HG02678 (cell line): Measurements from ENCODE around the gene CCDC8.
"Not testable (repeated sequence)": the region's sequence is repeated elsewhere in the genome, so short reads cannot be mapped to it uniquely, and the experiment has no call there.

Experiments
- ATAC-seq: cut with Tn5 transposase; IDR thresholded peaks from one replicate; pipeline ENCODE4 v1.9.1; 2021; ENCODE audit warnings: mild to moderate bottlenecking, moderate library complexity; ENCODE audit not compliant: unreplicated experiment

Gene CCDC8, protein sequence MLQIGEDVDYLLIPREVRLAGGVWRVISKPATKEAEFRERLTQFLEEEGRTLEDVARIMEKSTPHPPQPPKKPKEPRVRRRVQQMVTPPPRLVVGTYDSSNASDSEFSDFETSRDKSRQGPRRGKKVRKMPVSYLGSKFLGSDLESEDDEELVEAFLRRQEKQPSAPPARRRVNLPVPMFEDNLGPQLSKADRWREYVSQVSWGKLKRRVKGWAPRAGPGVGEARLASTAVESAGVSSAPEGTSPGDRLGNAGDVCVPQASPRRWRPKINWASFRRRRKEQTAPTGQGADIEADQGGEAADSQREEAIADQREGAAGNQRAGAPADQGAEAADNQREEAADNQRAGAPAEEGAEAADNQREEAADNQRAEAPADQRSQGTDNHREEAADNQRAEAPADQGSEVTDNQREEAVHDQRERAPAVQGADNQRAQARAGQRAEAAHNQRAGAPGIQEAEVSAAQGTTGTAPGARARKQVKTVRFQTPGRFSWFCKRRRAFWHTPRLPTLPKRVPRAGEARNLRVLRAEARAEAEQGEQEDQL

DNA sequence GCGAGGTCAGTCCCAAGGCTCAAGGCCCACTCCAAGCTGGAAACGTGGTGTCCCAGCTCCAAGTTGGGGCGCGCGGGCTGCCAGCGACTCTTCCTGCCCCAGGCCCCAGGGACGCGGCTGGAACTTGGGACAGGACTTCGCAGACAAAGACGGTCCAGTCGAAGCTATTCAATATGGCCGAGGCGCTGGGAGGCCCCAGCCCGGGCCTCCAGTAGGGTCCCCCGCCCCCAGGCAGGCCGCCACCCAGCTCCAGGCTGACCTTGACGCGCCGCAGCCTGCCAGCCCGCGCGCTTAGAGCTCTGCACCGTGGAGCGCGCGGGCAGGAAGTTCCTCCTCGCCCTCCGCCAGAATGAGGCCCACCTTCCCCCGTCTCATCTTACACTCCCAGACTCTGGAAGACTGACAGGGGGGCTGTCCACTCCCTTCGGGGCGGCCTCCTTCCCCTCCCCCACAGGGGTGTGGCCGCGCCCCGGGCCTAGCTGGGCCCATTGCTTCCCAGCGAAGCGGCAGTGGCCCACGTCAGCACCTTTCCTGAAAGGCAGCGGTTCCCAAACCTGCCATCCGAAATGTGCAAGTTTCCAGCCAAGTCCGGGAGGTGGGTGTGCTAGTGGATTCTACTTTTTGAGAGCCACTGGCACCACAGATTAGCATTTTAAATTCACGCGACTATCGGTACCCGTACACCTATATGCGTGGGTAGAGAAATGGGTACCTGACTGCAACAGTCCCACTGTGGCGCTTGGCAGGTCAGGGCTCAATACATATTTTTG, at the start of gene CCDC8:
Gene CCDC8 (minus strand): TSS at position 303 of the 770 bp plus-strand sequence. CDS start 754 bp downstream, outside the sequence.
- no peak for ATAC-seq

DNA sequence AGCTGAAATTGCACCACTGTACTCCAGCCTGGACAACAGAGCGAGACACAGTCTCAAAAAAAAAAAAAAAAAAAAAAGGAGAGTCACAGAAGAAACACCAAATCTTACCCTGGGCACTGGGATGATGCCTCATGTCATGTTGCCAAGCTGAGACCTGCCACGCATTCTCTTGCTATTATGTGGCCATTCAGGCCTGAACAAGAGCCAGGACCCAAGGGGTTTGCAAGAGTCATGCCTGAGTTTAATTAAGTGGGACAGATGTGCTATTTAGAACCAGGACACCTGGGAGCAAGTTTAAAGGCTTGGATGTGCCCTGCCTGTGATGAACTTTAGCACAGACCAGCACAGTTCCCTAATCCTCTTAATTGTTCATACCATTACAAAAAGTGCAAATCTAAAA, 48.2 kb upstream of the CCDC8 start:
- ATAC-seq: no peak

DNA sequence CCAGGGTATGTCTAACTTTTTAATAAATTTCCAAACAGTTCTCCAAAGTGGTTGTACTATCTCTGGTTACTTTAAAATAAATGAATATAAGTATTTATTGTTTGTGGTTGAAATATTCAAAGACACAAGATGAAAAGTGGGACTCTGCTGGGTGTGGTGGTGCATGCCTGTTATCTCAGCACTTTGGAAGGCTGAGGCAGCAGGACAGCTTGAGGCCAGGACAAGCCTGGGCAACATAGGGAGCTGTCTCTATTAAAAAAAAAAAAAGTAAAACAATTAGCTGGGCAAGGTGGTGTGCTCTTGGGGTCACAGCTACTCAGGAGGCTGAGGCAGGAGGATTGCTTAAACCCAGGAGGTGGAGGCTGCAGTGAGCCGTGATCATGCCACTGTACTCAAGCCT, 47.6 kb upstream of the CCDC8 start:
- ATAC-seq: no peak

DNA sequence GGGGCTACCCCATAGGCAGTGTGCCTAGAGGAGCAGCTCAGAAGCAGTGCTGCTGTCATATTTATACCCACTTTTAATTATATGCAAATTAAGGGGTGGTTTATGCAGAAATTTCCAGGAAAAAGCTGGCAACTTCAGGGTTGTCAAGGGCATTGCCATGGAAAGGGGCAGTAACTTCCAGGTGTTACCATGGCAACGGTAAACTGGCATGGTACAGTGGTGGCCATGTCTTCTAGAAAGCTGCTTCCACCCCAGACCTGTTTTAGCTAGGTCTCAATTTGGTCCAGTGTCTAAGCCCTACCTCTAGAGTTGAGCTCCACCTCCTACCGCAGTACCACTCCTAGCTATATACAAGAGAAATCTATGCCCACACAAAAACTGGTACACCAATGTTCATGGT, 46.7 kb upstream of the CCDC8 start:
- ATAC-seq: no peak

DNA sequence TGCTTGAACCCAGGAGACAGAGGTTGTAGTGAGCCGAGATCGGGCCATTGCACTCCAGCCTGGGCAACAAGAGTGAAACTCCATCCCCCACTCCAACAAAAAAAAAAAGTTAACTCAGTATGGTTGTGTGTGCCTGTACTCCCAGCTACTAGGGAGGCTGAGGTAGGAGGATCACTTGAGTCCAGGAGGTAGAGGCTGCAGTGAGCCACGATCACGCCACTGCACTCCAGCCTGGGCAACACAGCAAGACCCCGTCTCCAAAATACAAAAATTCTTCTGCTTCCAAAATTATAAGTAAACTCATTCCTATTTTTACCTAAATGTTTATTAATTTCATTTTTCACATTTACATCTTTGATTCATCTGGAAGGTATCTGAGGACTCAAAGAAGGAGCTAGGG, 43.6 kb upstream of the CCDC8 start:
- ATAC-seq: no peak

DNA sequence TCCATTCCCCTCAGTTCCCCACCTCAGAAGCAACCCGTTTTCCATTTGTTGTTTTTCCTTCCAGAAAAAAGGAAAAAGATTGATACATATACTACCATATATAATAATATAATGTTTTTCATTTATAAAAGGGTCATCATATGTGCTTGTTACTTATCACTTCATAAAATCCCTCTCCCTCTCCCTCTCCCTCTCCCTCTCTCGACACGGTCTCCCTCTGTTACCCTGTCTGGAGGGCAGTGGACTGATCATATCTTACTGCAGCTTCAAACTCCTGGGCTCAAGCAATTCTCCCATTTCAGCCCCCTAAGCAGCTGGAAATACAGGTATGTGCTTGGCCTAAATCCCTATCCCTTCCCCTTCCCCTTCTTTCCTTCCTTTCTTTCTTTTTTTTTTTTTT, 40.9 kb upstream of the CCDC8 start:
- ATAC-seq: no peak

DNA sequence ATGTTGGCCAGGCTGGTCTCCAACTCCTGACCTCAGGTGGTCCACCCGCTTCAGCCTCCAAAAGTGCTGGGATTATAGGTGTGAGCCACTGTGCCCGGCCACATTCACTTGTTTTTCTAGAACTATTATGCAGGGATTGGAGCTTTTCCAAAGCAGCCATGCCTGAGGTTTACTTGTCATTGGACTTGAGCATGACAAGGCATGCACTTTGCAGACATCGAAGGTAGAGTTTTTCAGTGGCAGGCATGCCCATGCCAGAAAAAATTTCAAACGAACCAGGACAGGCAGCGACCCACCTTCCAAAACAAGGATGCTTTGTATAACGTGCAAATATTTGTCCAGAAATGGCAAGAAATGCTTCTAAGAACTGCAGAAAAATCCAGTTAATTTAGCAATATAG, 40.3 kb upstream of the CCDC8 start:
- ATAC-seq: no peak

DNA sequence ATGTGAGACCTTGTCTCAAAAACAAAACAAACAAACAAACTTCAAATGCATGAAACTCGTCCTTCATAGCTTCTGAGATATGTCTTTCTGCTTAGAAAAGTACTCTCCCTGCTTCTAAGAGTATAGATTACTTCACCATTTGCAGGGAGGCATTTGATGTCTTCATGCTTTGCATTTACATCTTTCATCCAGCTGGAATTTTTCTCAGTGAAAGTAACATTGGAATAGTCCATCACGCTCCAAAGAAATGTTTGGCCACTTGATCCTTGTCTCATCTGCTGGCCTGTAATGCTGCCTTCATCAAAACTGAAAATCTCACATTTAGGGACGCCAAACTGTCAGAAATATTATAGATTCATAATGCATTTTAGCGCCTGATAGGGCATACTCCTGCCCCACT, 38.8 kb upstream of the CCDC8 start:
- ATAC-seq: no peak

DNA sequence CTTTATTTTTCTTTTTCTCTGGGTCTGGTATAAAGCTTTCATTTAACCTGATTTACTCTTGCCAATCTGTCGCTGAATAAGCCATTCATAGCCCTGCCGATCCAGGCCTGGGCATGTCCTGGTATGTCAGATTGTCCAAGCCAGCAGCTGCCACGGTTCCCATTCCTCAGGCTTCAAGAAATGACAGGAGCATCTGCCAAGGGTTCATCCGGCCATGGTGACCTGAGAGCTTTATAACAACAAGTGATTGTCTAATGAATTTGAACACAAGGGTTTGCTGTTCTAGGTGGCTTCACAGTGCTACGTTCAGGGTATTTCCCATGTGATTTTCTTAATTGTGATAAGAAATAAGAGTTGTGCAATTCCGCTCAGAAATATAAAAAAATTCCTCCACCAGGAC, 38.0 kb upstream of the CCDC8 start:
- ATAC-seq: no peak

DNA sequence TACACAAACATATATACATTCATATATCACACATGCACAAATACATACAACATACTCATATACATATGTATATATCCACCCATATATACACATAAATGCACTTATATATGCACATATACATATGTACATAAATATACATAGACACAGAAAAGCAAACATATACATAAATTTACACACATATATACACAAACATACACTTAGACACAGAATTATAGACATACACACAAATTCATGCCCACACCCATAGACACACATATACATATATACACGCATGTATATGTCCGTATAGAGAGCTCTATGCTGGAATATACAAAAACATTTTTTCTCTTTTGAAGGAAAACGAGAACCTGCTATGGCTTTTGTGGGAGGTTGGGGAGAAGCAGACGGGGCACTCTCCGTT, 37.4 kb upstream of the CCDC8 start:
- no peak for ATAC-seq

DNA sequence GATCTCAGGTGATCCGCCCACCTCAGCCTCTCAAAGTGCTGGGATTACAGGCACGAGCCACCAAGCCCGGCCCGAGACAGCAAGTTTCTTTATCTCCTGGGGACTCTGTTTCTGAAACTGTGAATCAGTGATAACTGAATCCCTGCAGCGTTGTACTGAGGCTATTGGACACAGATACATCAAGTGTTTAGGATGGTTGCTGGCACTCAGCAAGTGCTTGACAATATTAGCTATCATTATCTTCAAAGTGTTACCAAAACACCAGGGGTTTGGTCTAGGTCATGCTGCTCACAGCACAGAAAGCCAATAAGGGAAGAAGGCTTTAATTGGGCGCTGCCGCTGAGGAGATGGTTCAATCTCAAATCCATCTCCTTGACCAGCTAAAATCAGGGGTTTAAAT, 35.9 kb upstream of the CCDC8 start:
- ATAC-seq: no peak

DNA sequence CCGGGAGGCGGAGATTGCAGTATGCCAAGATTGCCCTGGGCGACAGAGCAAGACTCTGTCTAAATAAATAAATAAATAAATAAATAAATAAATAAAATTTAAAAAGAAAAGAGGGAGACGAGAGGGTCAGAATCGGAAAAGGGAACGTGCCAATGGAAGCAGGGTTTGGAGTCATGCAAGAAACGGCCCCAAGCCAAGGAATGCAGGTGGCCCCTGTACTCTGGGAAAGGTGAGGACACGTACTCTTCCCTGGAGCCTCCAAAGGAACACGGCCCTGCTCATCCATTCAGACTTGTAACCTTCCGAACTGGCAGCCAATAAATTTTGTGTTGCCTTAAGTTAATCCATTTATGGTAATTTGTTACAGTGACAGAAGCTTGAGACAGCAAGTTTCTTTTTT, 35.2 kb upstream of the CCDC8 start:
- no peak for ATAC-seq

DNA sequence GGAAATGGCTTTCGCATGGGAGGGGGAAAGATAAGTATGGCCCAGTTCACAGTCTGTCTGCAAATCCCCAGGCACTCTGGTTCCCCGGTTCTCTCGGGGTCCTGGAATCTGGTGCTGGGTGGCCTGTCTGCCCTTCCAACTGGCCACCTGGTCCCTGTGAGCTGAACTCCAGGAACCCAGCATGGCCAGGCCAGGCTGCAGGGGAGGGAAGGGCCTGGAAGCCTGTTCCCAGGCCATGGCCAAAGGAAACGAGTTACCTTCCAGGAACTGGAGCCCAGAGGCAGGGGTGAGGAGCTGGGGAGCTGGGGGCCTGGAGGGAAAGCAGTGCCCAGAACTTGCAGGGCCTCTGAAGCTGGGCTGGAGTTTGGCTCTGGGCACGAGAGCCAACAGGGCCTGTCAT, 34.5 kb upstream of the CCDC8 start:
- ATAC-seq: no peak

DNA sequence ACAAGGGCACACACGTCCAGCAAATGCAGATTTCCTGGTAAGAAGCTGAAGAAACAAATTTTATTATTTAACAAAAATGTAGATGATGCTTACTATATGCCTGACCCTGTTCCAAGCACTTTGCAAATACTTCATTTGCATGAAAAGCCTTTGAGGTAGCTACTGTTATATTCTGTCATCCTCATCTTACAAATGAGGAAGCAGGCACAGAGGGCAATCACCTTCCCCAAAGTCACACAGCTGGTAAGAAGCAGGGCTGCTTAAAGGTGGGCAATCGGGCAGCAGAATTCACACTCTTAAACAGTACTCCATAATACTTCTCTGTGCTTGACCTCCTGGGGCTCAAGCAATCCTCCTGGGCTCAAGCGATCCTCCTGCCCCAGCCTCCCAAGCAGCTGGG, 33.6 kb upstream of the CCDC8 start:
- ATAC-seq: no peak

DNA sequence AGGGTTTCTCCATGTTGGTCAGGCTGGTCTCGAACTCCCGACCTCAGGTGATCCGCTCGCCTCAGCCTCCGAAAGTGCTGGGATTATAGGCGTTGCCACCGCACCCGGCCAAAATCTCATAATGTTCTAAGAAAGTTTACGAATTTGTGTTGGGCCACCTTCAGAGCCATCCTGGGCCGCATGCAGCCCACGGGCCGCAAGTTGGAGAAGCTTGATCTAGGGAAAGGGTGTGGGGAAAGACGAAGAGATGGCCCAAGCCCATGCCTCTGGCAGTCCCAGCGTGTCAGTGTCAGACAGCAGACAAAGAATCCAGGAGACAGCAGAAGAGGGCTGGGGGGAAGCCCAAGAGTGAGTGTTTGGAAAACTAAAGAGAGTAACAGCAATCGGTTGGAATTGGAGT, 32.7 kb upstream of the CCDC8 start:
- no peak for ATAC-seq

DNA sequence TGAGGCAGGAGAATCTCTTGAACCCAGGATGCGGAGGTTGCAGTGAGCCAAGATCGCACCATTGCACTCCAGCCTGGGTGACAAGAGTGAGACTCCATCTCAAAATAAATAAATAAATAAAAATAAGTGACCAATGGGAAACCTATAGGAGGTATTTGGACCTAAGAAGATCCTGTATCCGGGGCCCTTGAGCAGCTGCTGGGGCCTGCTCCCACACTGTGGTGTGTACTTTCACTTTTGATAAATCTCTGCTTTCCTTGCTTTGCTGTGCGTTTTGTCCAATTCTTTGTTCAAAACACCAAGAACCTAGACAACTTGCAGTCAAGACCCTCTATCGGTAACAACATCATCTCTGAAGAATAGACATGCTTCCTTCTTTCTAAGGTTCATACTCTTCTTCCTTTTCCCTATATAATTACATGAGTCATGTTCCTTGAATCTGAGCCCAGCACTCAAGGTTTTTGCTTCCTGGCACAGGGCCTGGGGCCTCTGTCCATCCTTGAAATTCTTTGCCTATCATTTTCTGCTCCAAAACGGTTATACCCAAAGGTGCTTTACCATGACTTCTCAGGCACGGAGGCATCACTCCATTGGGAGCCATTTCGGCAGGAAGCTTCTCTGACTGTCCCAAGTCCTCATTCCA, 29.6 kb upstream of the CCDC8 start:
- no peak for ATAC-seq

DNA sequence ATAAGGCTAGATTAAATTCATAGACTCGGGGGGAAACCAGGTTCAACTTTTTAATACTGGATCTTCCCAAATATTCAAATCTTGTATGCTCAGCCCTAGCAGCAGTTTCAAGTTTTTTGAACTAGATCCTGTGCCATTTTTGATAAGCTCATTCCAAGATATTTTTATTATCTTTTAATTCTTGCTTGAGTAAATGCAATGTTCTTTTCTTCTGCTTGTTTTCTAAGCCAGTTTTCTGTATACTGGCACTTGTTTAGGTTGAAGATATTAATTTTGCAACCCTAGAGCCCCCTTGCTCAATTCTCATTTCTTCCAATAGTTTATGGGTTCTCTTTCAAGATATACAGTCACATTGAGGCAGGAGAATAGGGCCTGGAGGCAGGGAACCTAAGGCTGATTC, 28.5 kb upstream of the CCDC8 start:
- no peak for ATAC-seq

DNA sequence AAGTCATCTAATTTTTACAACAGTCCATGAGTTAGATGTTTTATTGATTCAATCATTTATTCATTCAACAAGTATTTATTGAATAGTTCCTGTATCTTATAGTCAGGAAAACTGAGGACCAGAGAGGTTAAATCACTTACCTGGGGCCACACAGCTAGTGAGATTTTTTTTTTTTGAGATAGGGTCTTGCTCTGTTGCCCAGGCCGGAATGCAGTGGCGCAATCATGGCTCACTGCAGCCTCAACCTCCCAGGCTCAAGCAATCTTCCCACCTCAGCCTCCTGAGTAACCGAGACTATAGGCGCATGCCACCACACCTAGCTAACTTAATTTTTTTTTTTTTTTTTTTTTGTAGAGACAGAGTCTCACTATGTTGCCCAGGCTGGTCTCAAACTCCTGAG, 22.3 kb upstream of the CCDC8 start:
- not testable (repeated sequence) for ATAC-seq

DNA sequence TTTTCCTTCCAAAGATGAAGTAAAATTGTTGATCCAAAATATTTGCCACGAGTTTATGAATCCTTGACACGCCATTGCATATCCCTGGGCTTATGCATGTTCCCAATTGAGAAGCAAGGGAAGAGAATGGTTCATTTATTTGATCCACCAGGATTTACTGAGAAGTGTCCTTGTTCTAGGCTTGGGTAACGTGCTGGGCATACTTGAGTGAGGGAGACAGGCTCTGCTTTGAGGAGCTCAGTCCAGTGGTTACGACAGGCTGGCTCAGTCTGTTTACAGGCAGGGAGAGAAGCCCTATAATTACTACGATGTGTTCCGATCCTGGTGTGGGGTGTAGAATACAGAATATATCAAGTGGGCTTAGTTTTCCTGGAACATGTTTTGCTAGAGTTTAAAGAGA, 21.6 kb upstream of the CCDC8 start:
- no peak for ATAC-seq

DNA sequence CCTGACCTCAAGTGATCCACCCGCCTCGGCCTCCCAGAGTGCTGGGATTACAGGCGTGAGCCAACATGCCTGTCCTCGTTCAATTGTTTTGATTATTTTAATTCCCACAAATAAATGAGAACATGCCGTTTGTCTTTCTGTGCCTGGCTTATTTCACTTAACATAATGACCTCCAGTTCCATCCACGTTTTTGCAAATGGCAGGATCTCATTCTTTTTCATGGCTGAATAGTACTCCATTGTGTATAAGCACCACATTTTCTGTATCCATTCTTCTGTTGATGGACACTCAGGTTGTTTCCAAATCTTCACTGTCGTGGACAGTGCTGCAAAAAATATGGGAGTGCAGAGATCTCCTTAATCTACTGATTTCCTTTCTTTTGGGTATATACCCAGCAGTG, 20.1 kb upstream of the CCDC8 start:
- ATAC-seq: not testable (repeated sequence)

DNA sequence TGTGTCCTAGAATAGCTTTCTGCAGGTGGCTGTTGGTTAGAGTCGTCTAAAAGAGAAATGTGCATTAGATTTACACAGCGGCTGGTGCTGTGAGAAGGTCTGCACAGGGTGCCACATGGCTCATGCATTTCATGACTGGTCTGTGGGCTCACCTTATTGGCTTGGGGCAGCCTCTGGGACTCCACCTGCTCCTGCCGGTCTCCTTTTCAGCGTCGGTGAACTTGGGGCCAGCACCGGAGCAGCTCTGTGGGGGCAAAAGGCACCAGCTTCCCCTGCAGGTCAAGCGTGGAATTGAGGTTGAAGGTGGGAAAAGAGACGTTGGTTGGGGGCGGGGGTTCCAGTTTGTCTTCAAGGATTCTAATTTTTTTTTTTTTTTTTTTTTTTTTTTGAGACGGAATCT, 18.5 kb upstream of the CCDC8 start:
- no peak for ATAC-seq

DNA sequence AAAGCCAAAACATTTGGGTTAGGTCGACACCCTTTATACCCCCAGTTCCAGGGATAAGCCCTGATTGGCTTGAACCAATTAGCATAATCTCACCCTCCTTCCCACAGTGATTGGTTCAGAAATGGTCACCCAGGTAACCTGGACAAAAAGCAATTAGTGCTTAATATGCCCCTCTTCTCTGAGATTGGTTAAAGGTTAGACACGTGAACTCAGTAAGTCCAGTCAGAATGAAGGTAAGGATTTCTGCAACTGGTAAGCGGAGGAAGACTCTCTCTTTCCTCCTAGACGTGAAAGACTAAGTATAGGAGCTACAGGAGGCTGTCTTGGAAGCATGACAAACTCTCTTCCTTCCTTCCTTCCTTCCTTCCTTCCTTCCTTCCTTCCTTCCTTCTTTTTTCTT, 16.6 kb upstream of the CCDC8 start:
- no peak for ATAC-seq
